Keratinocyte (primary cell): ENCODE results near the gene CCNO.

Experiments
- CTCF ChIP-seq, 3 experiments: IDR thresholded peaks in 1 of 3; conservative IDR thresholded peaks in 1 of 3; optimal IDR thresholded peaks in 1 of 3; 2 replicates in 2 of 3; 3 replicates in 1 of 3; pipeline versions ENCODE3 to v1.5.1; 2011; ENCODE audit warnings: low read length in 3 of 3, mild to moderate bottlenecking in 3 of 3, moderate library complexity in 2 of 3, control low read depth in 1 of 3, inconsistent platforms in 1 of 3; ENCODE audit not compliant: insufficient read depth in 2 of 3; ENCODE audit errors: extremely low read depth in 1 of 3
- EZH2 ChIP-seq: IDR thresholded peaks from one replicate; pipeline ENCODE4 v1.6.1; 2012; ENCODE audit warnings: inconsistent platforms, mild to moderate bottlenecking, low read length, moderate library complexity

GRCh38 chr5:55222092-55222984, 11.1 kb downstream of the CCNO start:
- TF ChIP-seq CTCF (optimal IDR thresholded peaks at IDR 0.05 in 1 of 3, IDR thresholded peaks at IDR 0.05 in 1 of 3, conservative IDR thresholded peaks at IDR 0.05 in 1 of 3; ENCODE audit: extremely low read depth in 1 of 3, insufficient read depth in 2 of 3, low read length in 3 of 3) (no peak), EZH2 (no peak)
